IMR-90 (cell line): ENCODE data around the gene EPB41L5.
A peak's percentile ranks its signal among the peaks of the same experiment; 100 is the strongest.

Experiments used
- BHLHE40 ChIP-seq: fragments of 150-350 bp; IDR thresholded peaks from 2 replicates; pipeline ENCODE4 v1.6.1; 2016; ENCODE audit warnings: mild to moderate bottlenecking, low read depth, low read length
- CEBPB ChIP-seq: IDR thresholded peaks from 2 replicates; pipeline ENCODE4 v1.6.1; 2012; ENCODE audit warnings: low read depth, low read length, improper control_type of control experiment
- CHD1 ChIP-seq: IDR thresholded peaks from 2 replicates; pipeline ENCODE4 v1.6.1; 2012; ENCODE audit warnings: low read depth, low read length, improper control_type of control experiment
- FOS ChIP-seq: fragments of 150-350 bp; IDR thresholded peaks from 2 replicates; pipeline ENCODE4 v1.6.1; 2016; ENCODE audit warnings: low read depth, low read length
- MXI1 ChIP-seq: IDR thresholded peaks from 2 replicates; pipeline ENCODE4 v1.6.1; 2012; ENCODE audit warnings: low read depth, mild to moderate bottlenecking, low read length, moderate library complexity, borderline replicate concordance
- POLR2A ChIP-seq: IDR thresholded peaks from 2 replicates; pipeline ENCODE4 v1.6.1; 2012; ENCODE audit warnings: mild to moderate bottlenecking, low read depth, low read length
- RFX5 ChIP-seq: IDR thresholded peaks from 2 replicates; pipeline ENCODE4 v1.8.0; 2012; ENCODE audit warnings: low read depth, mild to moderate bottlenecking, low read length, moderate library complexity
- USF2 ChIP-seq: fragments of 150-350 bp; IDR thresholded peaks from 2 replicates; pipeline ENCODE4 v1.6.1; 2017; ENCODE audit warnings: mild to moderate bottlenecking, antibody characterized with exemption, low read length, low read depth
- TF ChIP-seq, protein P1 (sequence below): conservative IDR thresholded peaks from 2 replicates; pipeline ENCODE4 v1.5.1; 2012; ENCODE audit warnings: mild to moderate bottlenecking, low read depth, low read length, improper control_type of control experiment

GRCh38 chr2:120206022-120206581, 193.2 kb downstream of the EPB41L5 start:
- TF ChIP-seq, protein P1, sequence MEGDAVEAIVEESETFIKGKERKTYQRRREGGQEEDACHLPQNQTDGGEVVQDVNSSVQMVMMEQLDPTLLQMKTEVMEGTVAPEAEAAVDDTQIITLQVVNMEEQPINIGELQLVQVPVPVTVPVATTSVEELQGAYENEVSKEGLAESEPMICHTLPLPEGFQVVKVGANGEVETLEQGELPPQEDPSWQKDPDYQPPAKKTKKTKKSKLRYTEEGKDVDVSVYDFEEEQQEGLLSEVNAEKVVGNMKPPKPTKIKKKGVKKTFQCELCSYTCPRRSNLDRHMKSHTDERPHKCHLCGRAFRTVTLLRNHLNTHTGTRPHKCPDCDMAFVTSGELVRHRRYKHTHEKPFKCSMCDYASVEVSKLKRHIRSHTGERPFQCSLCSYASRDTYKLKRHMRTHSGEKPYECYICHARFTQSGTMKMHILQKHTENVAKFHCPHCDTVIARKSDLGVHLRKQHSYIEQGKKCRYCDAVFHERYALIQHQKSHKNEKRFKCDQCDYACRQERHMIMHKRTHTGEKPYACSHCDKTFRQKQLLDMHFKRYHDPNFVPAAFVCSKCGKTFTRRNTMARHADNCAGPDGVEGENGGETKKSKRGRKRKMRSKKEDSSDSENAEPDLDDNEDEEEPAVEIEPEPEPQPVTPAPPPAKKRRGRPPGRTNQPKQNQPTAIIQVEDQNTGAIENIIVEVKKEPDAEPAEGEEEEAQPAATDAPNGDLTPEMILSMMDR = peak; percentile 42
- no peak for TF ChIP-seq MXI1
- no peak for TF ChIP-seq POLR2A
- no peak for TF ChIP-seq FOS
- no peak for TF ChIP-seq USF2
- no peak for TF ChIP-seq CEBPB
- TF ChIP-seq CHD1 = no peak
- TF ChIP-seq BHLHE40 = no peak
- no peak for TF ChIP-seq RFX5
